Measurements from ENCODE around the gene DHX58.

DHX58 gene

DNA sequence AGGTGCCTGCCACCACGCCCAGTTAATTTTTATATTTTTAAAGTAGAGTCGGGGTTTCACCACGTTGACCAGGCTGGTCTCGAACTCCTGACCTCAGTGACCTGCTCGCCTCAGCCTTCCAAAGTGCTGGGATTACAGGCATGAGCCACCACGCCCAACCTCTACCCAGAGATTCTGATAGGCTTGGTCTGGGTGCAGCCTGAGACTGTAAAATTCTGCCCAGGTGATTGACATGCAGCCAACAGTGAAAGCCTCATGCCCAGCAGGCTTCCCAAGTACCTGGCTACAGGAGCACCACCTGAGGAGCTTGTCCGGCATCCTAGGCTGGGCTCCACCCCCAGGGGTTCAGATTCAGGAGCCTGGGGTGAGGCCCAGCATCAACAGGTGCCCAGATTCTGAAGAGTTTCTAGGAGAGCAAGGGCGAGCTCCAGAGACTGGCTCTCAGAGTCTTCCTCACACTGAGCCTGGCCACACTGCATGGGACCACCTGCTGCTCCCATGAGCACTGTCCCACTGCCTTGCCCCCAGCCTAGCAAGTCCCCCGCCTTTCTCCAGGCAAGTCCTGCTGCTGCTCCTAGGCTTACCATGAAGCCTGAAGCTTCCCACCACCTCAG lies 30.9 kb downstream of the DHX58 start:
- DNase-seq = no peak

DNA sequence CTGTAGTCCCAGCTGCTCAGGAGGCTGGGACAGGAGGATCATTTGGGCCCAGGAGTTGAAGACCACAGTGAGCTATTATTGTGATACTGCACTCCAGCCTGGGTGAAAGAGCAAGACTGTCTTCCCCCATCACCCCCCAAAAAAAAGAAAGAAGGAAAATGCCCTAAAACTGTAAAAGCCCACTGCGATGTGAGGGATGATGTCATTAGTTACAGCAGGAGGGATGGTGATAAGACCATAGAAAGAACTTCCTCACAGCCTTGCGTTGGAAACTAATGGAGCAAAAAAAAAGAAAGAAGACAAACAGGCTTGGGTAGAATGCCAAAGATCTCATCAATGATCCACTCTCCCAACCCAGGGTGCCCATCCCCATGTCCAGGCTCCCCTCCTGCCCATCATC lies 33.0 kb downstream of the DHX58 start:
- DNase-seq = no peak

DNA sequence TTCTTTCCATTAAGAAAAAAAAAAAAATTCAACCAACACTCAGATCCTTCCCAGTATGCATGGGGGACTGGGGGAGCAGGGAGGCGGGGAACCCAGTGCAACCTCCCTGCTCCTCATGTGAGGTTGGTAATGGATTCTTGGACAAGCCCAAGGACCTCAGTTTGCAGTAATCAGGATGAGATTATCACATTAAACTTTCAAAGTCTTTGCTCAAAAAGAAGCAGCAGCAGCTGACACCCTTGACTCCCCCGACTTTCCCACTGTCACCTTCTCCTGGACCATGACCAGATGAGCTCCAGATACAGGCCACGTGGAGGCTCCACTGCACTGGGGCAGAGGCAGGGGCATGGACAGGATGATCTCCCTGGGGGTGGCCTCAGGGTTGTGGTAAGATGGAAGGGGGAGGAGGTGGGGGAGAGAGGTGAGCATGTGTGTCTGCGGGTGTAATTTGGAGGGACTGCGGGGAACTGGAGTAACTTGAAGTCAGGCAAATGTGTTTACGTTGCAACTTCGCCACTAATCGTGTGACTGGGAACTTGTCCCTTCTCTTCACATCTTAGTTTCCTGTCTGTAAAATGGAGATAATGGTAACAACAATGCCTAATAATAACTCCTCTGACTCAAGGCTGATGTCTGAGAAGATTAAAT lies 34.0 kb downstream of the DHX58 start:
- no peak for DNase-seq

DNA sequence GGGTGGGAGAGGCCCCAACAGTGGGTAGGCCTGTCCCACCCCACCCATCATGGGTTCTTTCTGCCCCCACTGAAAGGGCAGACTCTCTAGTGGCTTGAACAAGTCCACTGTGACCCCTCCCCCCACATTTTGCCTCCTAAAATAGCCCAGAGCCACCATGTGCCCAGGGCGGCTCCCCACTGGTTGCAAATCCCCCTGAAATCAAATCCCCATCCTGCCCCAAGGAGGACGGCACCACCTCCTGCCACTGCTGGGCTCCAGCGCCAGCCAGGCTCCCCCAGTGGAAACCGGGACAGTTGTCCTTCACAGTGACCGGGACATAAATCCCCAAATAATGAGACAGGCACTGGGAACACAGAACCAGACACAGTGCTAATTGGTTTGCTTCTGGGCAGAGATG lies 34.8 kb downstream of the DHX58 start:
- DNase-seq = no peak

DNA sequence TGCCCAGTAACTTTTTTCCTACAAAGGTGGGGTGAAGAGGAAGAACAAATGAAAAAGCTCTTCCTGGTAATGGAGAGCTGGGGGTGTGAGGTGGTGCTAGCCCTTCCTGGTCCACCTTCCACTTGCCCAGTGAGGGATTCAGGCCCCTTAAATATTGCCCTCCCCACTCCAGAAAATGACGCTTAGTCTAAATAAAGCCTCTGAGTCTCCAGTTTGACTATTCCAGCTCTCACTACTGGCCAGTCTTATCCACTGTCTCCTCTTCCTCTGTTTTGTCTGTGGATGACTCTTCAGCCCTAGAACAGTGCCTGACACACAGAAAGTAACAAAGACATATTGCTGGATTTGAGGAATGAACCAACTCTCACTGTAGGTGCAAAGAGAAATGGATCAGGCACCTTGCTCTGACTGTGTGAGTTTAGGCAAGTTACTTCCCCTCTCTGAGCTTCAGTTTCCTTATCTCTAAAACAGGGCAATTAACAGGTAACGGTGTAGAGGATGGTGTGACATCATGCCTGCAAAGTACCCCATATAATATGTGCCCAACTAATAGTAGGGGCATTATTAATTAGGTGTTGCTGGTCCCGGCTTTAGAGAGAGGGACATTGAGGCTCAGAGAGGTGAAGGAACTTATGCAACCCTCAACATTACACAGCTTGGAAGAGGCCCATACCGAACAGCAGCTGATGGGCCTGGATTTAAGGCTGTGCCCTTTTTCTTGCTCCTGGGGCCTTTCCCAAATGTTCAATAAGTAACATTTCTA lies 35.5 kb downstream of the DHX58 start:
- DNase-seq = no peak

DNA sequence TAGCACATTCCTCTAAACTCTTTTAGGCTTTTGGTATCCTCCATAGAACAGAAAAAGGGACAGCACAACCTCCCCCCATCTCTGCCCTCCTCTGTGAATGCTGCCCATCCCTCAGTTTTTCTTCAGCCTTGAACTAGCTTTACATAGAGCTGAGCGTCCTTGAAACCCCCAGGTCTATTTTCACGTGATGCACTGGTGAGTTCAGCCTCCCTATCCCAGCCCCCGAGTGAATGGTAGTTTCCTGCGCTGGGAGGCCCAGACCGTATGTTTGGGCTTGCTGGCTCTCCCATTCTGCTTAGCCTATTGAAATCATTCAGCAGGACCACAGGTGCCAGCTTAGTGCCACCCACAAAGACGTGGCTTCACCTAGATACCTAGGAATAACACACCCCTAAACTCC lies 36.7 kb downstream of the DHX58 start:
- DNase-seq = no peak

DNA sequence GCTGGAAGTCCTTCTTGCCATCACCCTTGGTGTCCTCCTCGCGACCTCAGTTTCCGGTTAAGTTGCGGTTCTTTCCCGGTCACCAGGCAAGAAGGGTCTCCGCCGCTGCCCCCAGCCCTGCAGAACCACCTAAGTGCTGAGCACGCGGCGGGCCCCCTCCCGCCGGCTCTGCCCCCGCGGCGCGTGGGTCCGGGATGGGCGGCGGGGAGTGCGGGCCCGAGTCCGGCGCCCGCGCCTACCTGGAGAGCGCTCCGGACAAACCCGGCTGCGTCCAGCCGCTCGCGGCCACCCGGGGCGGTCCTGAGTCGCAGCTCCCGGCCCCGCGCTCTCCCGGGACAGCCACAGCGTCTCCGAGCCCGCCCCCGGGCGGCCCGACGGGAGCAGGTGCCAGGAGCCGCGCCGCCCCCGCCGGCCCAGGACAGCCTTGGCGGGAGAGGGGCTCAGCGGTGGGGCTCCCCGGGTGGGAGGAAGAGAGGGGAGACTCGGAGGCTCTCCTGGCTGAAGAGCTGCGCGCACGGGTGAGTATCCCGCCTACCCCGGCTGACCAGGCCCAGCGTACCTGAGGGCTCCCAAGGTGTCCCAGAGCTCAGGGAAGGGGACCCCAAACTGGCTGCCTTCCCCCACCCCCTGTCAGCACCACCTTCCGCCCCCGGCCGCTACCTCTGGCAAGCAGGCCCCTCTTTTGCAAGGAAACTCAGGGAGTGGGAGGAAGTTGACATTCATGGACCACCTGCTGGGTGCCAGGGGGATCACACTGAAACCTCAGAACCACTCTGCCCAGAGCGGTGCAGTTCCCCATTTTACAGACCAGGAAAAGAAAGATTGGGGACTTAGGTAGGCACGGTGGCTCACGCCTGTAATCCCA lies 40.0 kb downstream of the DHX58 start:
- DNase-seq = no peak

DNA sequence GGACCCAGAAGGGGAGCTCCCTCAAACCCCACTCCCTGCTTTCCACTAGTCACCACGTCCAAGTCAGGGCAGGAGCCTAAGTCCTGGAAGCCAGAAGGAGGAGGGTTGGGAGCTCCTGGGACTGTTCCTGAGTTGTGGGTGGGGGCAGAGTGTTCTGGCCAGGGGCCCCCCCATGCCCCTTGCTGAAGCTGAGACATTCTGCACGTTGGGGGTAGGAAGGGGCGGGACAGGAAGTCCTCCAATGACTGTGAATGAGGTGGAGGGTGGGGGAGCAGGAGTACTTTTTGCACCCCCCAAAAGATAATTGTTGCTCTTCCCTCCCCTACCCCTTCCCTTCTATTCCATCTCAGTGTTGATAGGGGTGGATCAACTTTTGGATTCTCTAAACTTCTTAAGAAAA lies 40.7 kb downstream of the DHX58 start:
- no peak for DNase-seq

DNA sequence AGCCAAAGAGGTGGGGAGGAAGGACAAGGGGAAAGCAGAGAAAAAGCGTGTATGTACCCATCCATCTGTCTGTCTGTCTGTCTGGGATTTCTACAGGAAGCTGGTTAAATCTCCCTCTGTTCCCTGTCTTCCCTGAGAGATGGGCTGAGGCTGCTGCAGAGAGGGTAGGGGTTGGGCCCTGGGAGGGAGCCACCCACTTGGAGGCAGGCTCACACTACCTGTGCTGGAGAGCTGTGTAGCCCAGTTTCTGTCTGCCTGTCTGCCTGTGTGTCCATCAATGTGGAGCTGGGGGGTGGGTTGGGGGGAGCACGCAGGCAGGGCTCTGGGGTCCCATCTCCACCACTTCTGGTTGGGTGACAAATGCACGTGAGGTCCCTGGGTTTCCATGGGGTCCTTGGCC lies 43.5 kb downstream of the DHX58 start:
- no peak for DNase-seq

DNA sequence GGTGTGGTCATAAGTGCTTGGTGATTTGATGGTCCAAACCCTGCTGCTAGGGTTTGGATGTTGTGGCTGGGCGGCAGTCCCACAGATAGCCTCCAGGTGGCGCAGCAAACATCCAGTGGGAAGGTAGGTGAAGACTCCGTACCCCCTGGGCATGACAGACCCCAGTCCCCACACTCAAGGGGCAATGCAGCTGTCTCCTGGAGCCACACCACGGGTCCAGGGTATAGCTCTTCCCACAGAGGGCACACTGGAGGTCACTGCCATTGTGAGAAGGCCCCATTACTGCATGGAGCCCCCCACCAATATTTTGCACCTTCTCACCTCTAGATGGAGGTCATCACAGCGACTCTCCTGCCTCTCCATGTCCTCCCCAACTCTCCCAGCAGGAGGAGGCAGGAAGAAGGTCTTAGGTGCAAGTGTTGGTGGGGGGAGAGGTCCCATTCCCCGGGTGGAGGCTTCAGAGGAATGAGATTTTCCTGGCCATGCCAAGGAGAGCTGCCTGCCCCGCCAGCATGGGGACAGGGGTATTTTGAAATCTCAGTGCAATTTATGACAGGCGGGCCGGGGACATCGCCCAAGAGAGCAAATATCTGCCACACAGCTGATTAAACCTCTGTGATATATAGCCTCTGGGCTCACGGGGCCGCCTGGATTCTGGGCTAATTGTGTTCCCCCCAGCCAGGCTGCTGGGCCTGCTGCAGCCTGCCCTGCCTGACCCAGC lies 45.0 kb downstream of the DHX58 start:
- DNase-seq = no peak

DNA sequence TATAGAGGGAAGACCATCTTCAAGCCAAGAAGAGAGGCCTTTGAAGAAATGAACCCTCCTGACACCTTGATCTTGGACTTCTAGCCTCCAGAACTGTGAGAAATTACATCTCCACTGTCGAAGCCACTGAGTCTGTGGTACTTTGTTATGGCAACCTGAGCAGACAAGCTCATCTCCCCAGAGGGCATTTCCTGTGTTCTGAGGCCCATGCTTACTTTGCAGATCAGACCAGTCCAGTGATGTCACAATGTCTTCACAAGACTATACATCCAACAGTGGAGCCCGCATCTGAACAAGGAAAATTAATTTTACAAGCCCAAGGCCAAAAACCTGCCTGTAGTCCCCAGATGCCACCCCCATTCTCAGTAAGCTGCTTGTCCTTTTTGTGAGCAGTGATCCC lies 47.3 kb downstream of the DHX58 start:
- DNase-seq = no peak

DNA sequence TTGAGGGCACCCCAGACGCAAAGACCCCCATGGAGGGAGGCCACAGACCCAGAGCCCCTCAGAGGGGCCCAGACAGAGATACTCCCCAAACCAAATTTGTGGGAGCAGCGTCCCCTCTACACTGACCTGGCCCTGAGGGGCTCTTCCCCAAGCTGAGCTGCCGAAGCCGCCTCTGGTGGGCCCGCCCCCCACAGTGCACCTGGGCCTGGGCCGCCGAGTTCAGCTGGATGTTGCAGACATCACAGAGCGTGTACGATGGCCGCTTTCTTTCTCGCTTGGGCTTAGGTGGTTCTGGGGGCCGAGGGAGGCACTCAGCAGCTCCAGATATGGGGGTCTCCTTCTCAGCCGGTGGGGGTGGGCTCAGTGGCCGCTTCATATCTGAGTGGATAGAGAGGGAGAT lies 49.8 kb downstream of the DHX58 start:
- no peak for DNase-seq

DNA sequence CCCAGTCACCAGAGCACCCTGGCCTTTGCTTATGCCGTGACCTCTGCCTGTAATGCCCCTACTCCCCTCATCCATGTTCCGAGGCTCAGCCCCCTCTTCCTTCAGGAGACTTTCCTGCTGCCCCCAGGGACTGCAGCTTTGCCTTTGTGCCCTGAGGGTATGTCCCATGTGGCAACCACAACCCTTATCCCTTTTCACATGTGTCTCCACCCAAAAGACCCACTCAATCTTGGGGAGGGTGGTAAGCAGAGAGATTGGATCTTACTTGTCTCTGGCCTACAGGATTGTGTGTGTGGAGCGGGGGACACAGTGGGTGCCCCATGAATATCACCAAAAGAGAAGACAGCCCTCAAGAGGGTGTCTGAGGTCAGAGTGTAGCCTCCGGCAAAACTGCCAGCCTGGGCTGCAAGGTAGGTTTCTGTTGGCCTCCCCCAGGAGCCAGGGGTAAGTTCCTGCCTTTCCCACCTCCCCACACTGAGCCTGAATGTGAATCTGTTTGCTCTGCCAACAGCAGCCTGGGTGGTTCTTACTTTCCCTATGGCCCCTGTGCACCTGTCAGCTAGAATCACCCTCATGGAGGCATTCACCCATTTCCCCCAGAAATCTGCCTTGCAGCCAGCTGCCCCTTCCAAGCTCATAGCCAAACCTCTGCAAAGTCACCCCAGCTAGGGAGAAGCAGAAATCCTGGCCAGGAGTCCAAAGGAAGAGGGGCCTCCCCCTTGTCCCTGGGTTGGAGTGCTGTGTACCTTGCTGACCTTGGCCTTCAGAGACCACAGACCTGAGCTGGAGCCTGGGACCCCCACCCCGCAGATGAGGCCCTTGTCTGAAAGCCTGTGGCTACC lies 50.6 kb downstream of the DHX58 start:
- DNase-seq = no peak

DNA sequence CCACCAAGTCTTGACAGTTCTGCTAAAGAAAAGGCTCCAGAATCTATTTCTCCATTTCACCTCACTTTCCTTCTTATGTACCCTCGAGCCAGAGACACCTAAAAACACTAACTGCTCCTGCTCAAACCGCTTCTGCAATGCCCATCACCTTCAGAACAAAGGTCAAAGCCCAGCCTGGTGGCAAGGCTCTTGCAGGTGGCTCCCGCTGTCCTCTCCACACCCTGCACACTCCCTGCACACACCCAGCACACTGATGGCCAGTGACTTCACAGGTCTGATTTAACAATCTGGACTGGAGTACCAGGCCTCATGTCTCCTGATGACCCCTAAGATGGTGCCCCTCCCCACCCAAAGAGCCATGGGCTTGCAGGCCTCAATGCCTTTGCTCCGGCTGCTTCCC lies 52.3 kb downstream of the DHX58 start:
- DNase-seq = no peak

DNA sequence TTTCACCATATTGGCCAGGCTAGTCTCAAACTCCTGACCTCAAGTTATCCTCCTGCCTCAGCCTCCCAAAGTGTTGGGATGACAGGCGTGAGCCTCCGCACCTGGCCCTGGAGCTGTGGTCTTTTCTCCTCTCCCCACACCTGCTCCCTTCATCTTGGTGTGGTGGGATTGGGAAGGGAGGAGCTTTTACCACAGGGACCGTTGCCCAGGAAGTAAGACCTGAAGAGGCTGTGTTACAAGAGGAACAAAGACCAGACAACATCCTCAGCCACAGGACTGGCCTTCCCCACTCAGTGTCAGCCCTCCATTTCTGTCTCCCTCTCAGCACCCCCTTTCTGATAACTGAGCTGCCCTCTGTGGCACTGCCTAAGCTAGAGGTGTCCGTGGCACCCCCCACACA lies 52.7 kb downstream of the DHX58 start:
- no peak for DNase-seq

DNA sequence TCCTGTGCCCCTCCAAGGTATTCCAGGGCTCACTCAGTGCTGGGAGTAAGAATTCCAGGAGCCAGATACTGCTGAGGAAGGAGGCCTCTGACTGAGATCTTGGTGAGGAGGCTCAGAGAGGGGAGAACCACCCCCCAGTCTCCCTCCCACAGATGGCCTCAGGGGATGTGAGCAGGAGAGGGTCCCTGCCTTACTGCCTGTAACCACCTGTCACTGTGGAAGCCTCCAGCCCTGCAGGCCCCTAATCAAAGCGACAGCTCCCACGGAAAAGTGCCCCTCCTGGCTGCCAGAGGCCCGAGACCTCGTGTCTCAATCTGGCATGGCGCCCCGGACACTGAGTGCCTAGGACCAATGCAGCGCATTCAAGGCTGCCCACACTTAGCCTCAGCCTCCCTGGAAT lies 54.5 kb downstream of the DHX58 start:
- DNase-seq = no peak

DNA sequence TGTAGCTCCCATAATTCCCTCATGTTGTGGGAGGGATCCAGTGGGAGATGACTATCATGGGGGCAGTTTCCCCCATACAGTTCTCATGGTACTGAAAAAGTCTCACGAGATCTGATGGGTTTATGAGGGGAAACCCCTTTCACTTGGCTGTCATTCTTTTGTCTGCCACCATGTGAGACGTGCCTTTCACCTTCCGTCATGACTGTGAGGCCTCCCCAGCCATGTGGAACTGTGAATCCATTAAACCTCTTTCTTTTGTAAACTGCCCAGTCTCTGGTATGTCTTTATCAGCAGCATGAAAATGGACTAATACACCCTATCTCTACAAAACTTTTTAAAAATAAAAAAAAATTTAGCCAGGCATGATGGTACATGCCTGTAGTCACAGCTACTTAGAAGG lies 55.9 kb downstream of the DHX58 start:
- DNase-seq = no peak

DNA sequence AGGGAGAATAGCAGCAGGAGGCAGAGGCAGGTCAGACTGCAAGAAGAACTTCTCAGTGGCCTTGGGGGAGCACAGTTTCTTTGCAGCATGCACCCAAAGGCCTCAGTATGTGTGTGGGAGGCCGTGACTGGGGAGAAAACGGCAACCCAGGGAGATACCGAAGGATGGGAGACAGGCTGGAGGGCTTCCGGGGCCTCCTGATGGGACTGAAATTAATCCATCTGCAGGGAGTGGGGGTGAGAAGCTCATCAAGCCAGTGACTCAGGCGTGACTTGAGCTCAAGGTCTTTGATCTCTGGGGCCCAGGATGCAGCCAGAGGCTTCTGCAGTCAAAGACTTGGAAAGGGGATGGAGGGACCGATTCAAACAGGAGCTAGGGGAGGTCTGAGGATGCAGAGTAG lies 57.0 kb downstream of the DHX58 start:
- DNase-seq = no peak

DNA sequence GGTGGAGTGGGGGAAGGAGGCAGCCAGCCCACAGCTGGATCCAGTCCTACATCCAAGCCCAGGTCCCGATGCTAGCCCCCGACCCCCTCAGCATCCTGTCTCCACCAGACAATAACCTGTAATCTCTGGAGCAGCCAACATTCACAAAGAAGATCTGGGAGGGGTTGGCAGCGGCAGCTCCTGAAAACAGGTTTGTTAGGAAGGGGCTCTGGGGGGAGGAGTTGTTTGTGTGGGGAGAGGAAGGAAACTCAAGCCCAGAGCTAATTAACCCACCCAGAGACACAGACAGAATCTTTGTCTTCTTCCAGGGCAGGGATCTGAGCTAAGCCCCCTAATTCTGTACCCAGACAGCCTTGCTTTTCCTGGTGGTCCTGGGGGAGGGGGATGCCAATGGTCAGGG lies 57.5 kb downstream of the DHX58 start:
- DNase-seq = no peak

DNA sequence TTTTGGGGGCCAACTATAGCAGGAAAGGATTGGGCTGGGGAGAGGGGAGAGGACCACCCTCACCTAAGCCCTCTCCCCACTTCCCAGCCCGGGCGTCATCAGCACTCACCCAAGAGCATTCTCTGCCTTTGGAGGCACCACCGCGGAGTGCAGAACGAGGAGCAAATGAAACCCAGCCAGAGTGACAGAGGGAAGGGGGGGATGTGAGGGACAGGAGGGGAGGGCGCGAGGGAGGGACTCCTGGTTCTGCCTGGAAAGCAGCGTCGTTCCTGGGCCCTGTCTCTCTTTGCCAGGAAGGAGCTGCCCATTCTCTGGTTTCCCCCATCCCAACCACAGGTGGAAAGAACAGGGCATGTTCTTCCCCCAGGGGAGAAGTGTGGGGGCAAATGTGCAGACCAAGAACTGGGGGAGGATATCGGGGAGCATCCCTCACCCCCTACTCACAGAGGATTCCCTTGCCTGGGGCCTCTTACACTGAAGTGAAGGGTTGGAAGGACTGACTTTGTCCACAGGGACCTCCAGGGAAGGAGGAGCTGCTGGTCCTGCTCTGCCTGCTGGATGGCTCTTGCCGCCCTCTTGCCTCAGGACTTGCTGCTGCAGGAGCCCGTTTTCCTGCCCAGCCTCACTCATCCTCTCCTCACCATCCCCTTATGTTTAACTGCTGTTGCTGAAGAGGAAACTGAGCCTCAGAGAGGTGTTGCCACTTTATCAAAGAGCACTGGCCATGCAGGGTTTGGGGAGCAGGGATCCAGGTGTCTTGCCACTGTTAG lies 58.6 kb downstream of the DHX58 start:
- no peak for DNase-seq

DNA sequence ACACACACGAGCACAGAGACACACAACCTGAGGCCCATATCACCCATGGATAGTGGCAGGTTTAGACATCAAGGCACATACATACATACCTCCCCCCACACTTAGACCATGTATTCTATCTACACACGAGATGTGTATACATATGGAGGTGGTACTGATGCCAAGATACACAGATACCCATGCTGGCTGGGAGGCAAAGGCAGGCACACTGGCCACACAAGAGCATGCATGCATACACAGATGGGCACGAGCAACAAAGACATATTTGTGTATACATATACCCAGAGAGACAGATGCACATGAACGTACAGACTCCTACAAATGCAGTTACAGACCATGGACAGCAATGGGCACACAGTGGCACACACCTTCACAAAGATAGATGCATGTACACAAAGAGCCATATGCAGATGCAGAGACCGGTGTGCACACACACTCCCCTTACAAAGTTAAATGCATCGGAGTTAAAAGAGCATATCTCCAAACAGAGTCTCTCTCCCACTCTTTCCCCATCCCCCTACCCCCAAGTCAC lies 60.1 kb downstream of the DHX58 start:
- DNase-seq = no peak
